Stimulated activated CD4-positive, alpha-beta T cell treated with anti-CD3 and anti-CD28 coated beads, Interleukin-2, amount 100 ng/mL, for 4 hours (primary cell): Measurements from ENCODE around the gene NEB.

Source experiments
- DNase-seq: peaks from one replicate; pipeline ENCODE4 v3.0.0-alpha.2; 2020; ENCODE audit warnings: low read depth

The NEB gene

GRCh38 chr2:151551556-151551955, 182.7 kb downstream of the NEB start:
- DNase-seq: no peak

GRCh38 chr2:151549191-151549590, 185.1 kb downstream of the NEB start:
- DNase-seq: no peak

- DNase-seq: no peak
Observed at GRCh38 chr2:151544449-151544848, 189.8 kb downstream of the NEB start.

- DNase-seq: no peak
Observed at GRCh38 chr2:151543876-151544275, 190.4 kb downstream of the NEB start.

GRCh38 chr2:151534001-151534400, 200.3 kb downstream of the NEB start:
- no peak for DNase-seq

- no peak for DNase-seq
Observed at GRCh38 chr2:151533127-151533526, 201.1 kb downstream of the NEB start.

GRCh38 chr2:151526572-151527090, 207.6 kb downstream of the NEB start:
- no peak for DNase-seq

- DNase-seq: no peak
Observed at GRCh38 chr2:151525821-151526373, 208.4 kb downstream of the NEB start.

- no peak for DNase-seq
Observed at GRCh38 chr2:151523850-151524249, 210.4 kb downstream of the NEB start.

GRCh38 chr2:151522556-151522955, 211.7 kb downstream of the NEB start:
- no peak for DNase-seq

GRCh38 chr2:151520976-151521375, 213.3 kb downstream of the NEB start:
- no peak for DNase-seq

- no peak for DNase-seq
Observed at GRCh38 chr2:151518802-151519201, 215.5 kb downstream of the NEB start.

- no peak for DNase-seq
Observed at GRCh38 chr2:151508519-151508918, 225.8 kb downstream of the NEB start.

- DNase-seq: no peak
Observed at GRCh38 chr2:151506170-151506569, 228.1 kb downstream of the NEB start.

- DNase-seq: no peak
Observed at GRCh38 chr2:151498178-151498577, 236.1 kb downstream of the NEB start.

- no peak for DNase-seq
Observed at GRCh38 chr2:151491496-151491895, 242.8 kb downstream of the NEB start.

- DNase-seq: no peak
Observed at GRCh38 chr2:151490276-151490675, 244.0 kb downstream of the NEB start.

GRCh38 chr2:151486053-151486452, 248.2 kb downstream of the NEB start:
- DNase-seq: no peak

- DNase-seq: no peak
Observed at GRCh38 chr2:151484100-151484499, 250.2 kb downstream of the NEB start.

- DNase-seq: no peak
Observed at GRCh38 chr2:151483546-151483945, 250.7 kb downstream of the NEB start.

GRCh38 chr2:151482171-151482725, 252.0 kb downstream of the NEB start:
- DNase-seq: no peak

GRCh38 chr2:151481744-151482143, 252.5 kb downstream of the NEB start:
- DNase-seq: no peak

GRCh38 chr2:151478011-151478410, 256.3 kb downstream of the NEB start:
- DNase-seq: no peak

GRCh38 chr2:151476287-151476686, 258.0 kb downstream of the NEB start:
- no peak for DNase-seq
